Measurements from ENCODE around the gene EIF2B2. TPM values are rescaled to one million over a fixed set of nuclear protein-coding genes. Genes with fewer than 3 reads are reported as not detected.

Gene EIF2B2
- total RNA-seq, 4 donors from 2014 or later = 28.1 to 56.2 (median 36.6) TPM

DNA sequence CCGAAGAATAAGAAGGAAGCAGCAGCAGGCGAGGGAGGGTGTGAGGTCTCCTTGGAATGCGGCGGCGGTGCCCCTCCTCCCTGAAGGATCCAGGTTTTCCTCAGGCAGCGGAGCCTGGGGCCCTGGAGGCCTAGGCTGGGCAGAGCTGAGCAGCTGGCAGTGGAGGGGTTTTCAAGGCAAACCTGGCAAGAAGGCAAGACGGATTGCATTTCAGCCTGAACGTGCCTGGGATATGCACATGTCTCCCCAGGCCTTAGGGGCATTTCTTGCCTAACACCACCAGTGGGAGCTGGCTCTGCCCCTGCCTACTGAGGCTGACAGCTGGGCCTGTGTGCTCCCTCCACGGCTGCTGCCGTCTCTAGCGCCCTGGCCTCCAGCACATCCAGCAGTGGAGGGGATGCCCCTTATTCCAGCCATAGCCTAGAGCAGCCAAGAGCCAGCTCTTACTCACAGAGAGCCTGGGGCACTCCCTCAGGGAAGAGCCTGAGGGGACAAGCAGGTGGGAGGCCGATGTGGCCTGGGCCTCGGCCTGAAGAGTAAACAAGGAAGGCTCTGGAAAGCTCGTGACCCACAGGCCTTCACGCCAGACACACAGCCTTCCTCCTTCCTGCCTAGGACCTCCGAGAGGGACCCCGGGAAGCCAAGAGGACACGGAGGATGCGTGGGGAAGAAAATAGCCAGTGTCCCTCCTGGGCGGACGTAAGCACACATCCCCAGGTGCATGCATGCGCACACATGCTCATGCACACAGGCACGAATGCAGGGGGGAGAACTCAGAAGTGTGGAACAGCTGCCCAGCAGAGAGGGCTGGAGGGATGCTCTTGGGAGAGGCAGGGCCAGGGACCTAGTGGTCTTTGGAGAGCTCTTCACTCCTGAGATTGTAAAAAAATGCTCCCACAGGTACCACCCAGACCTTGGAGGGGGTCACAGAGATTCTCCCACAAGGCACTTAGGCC, 23.0 kb upstream of the EIF2B2 start:
- Histone ChIP-seq H3K4me3 (no peak overlapping the region), H3K27me3 (no peaks in the 10 kb centered on the region), H3K4me1 (peaks cover 0 to 57% (median 7%) of the 10 kb centered on the region in 3 donors), H3K9me3 (no peaks in the 10 kb centered on the region), H3K27ac (peak overlapping the region in 1 of 4 donors; percentile 1), H3K36me3 (no peaks in the 10 kb centered on the region)
- TF ChIP-seq POLR2AphosphoS5 (IDR thresholded peaks at IDR 0.05) (no peak), EP300 (IDR thresholded peaks at IDR 0.05) (no peak), POLR2A (IDR thresholded peaks at IDR 0.05) (no peak), CTCF (IDR thresholded peaks at IDR 0.05) (no peak)
- ATAC-seq = no peak
- 73 to 89% methylated on average over 3 to 11 of the region's 23 CpGs for WGBS, 2 donors (ENCODE audit: low coverage in 1 of 2)

GRCh38 chr14:74980398-74980730, 22.4 kb upstream of the EIF2B2 start:
- ATAC-seq = no peak
- Histone ChIP-seq H3K4me1 (peaks cover 0 to 50% (median 6%) of the 10 kb centered on the region in 3 donors), H3K27ac (peak overlapping the region in 1 of 4 donors; percentile 8), H3K9me3 (no peaks in the 10 kb centered on the region), H3K27me3 (no peaks in the 10 kb centered on the region), H3K36me3 (no peaks in the 10 kb centered on the region), H3K4me3 (no peak overlapping the region)
- TF ChIP-seq POLR2AphosphoS5 (IDR thresholded peaks at IDR 0.05) = no peak
- TF ChIP-seq POLR2A (IDR thresholded peaks at IDR 0.05) = no peak
- TF ChIP-seq EP300 (IDR thresholded peaks at IDR 0.05) = no peak
- no peak for TF ChIP-seq CTCF (IDR thresholded peaks at IDR 0.05)
- 71% methylated on average over 1 of the region's 4 CpGs; no CpG with 5 or more reads in 1 of the 2 donors for WGBS, 2 donors (ENCODE audit: low coverage in 1 of 2)

GRCh38 chr14:74980731-74981461, 21.8 kb upstream of the EIF2B2 start:
- H3K9me3 ChIP-seq = no peaks in the 10 kb centered on the region
- ATAC-seq = peak; percentile 9
- H3K27me3 ChIP-seq = no peaks in the 10 kb centered on the region
- no peak overlapping the region for H3K4me3 ChIP-seq
- H3K4me1 ChIP-seq = peaks cover 0 to 45% (median 6%) of the 10 kb centered on the region in 3 donors
- TF ChIP-seq CTCF (IDR thresholded peaks at IDR 0.05) = no peak
- WGBS, 2 donors (ENCODE audit: low coverage in 1 of 2) = 0% methylated on average over 2 of the region's 35 CpGs; no CpG with 5 or more reads in 1 of the 2 donors
- H3K27ac ChIP-seq = peak overlapping the region in 1 of 4 donors; percentile 8
- no peaks in the 10 kb centered on the region for H3K36me3 ChIP-seq

DNA sequence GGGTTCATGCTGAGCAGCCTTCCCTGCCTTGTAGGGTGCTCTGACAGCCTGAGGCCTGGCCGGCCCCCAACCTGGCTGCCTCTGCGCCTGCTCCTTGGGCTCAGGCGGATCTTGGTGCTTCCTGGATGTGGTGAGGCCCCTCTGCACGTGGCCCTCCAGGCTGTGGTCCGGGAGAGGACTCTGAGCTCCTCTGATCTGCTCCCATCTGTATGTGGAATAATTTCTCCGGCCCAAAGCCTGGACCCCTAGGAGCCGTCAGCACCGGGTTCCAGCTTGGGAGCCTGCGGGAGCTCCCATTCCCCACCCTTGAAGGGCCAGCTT, 21.3 kb upstream of the EIF2B2 start:
- Histone ChIP-seq H3K4me3 (no peak overlapping the region), H3K4me1 (peaks cover 0 to 43% (median 6%) of the 10 kb centered on the region in 3 donors), H3K27me3 (no peaks in the 10 kb centered on the region), H3K9me3 (no peaks in the 10 kb centered on the region), H3K27ac (no peak overlapping the region), H3K36me3 (no peaks in the 10 kb centered on the region)
- WGBS, 2 donors (ENCODE audit: low coverage in 1 of 2) = 70 to 83% methylated on average over 5 of the region's 9 CpGs
- ATAC-seq = no peak
- TF ChIP-seq POLR2AphosphoS5 (IDR thresholded peaks at IDR 0.05) (no peak), POLR2A (IDR thresholded peaks at IDR 0.05) (no peak), CTCF (IDR thresholded peaks at IDR 0.05) (no peak), EP300 (IDR thresholded peaks at IDR 0.05) (no peak)

All from gastroesophageal sphincter (tissue), 4 donors.